IPS DF 4.7 (cell line): ENCODE results near the gene CDH11.

ENCODE experiments used
- DNase-seq: peaks from one replicate; pipeline ENCODE4 v3.0.0-alpha.2; 2013; ENCODE audit warnings: low spot score; ENCODE audit errors: extremely low read depth

CDH11 gene

GRCh38 chr16:64983231-64983630 is 138.6 kb downstream of the CDH11 start:
- DNase-seq: no peak

- no peak for DNase-seq
Observed at GRCh38 chr16:64982581-64982980, 139.3 kb downstream of the CDH11 start.

GRCh38 chr16:64981568-64982281 is 140.1 kb downstream of the CDH11 start:
- DNase-seq: no peak

GRCh38 chr16:64977206-64977920 is 144.5 kb downstream of the CDH11 start:
- DNase-seq: no peak

- no peak for DNase-seq
Observed at GRCh38 chr16:64975821-64976220, 146.0 kb downstream of the CDH11 start.

- no peak for DNase-seq
Observed at GRCh38 chr16:64974381-64974780, 147.5 kb downstream of the CDH11 start.

GRCh38 chr16:64973171-64973570 is 148.7 kb downstream of the CDH11 start:
- no peak for DNase-seq

- no peak for DNase-seq
Observed at GRCh38 chr16:64971171-64971570, 150.7 kb downstream of the CDH11 start.

GRCh38 chr16:64969221-64969620 is 152.6 kb downstream of the CDH11 start:
- no peak for DNase-seq

GRCh38 chr16:64968539-64968938 is 153.3 kb downstream of the CDH11 start:
- DNase-seq: no peak

GRCh38 chr16:64964126-64964540 is 157.7 kb downstream of the CDH11 start:
- no peak for DNase-seq

- no peak for DNase-seq
Observed at GRCh38 chr16:64962786-64963185, 159.1 kb downstream of the CDH11 start.

GRCh38 chr16:64957246-64957645 is 164.6 kb downstream of the CDH11 start:
- no peak for DNase-seq

GRCh38 chr16:64952177-64952576 is 169.7 kb downstream of the CDH11 start:
- no peak for DNase-seq

GRCh38 chr16:64951193-64951592 is 170.7 kb downstream of the CDH11 start:
- no peak for DNase-seq

GRCh38 chr16:64950731-64951130 is 171.1 kb downstream of the CDH11 start:
- no peak for DNase-seq

GRCh38 chr16:64950262-64950661 is 171.6 kb downstream of the CDH11 start:
- peak; percentile 3 for DNase-seq

GRCh38 chr16:64948056-64948455 is 173.8 kb downstream of the CDH11 start:
- no peak for DNase-seq

GRCh38 chr16:64947651-64948050 is 174.2 kb downstream of the CDH11 start:
- no peak for DNase-seq

- no peak for DNase-seq
Observed at GRCh38 chr16:64933885-64934284, 188.0 kb downstream of the CDH11 start.

GRCh38 chr16:64926476-64926875 is 195.4 kb downstream of the CDH11 start:
- no peak for DNase-seq

- DNase-seq: no peak
Observed at GRCh38 chr16:64925166-64925565, 196.7 kb downstream of the CDH11 start.

- no peak for DNase-seq
Observed at GRCh38 chr16:64924086-64924485, 197.8 kb downstream of the CDH11 start.
